Mesendoderm (in vitro differentiated cells): ENCODE results near the gene MSX2.

Source experiments
- DNase-seq: peaks from one replicate; pipeline ENCODE4 v3.0.0; 2013
- H2AK5ac ChIP-seq: 2 replicates; pipeline ENCODE4 v1.6.1; 2013; ENCODE audit warnings: low read length, inconsistent platforms
- H2BK120ac ChIP-seq: 2 replicates; pipeline ENCODE4 v1.6.1; 2013; ENCODE audit warnings: low read depth, mild to moderate bottlenecking, low read length, moderate library complexity, mixed read lengths
- H2BK15ac ChIP-seq: replicated peaks from 2 replicates; pipeline ENCODE4 v1.6.1; 2013; ENCODE audit warnings: low read depth, mild to moderate bottlenecking, moderate library complexity
- H2BK5ac ChIP-seq: 2 replicates; pipeline ENCODE4 v1.6.1; 2013; ENCODE audit warnings: low read length, inconsistent platforms
- H3K18ac ChIP-seq: 2 replicates; pipeline ENCODE4 v1.6.1; 2013; ENCODE audit warnings: mild to moderate bottlenecking, low read length, mixed read lengths
- H3K23ac ChIP-seq: one replicate; pipeline ENCODE4 v1.6.1; 2013; ENCODE audit warnings: low read length
- H3K27ac ChIP-seq: 2 replicates; pipeline ENCODE4 v1.5.1; 2013; ENCODE audit warnings: low read depth, mild to moderate bottlenecking, inconsistent platforms, low read length, moderate library complexity
- H3K27me3 ChIP-seq: 2 replicates; pipeline ENCODE4 v1.6.1; 2013; ENCODE audit warnings: low read length, control low read depth, mild to moderate bottlenecking, inconsistent platforms; ENCODE audit not compliant: insufficient read depth, poor library complexity
- H3K36me3 ChIP-seq: 2 replicates; pipeline ENCODE4 v1.6.1; 2013; ENCODE audit warnings: low read length, inconsistent platforms; ENCODE audit not compliant: control insufficient read depth, insufficient read depth
- H3K4ac ChIP-seq: one replicate; pipeline ENCODE4 v1.6.1; 2013; ENCODE audit warnings: low read depth, mild to moderate bottlenecking, low read length, moderate library complexity
- H3K4me1 ChIP-seq: 2 replicates; pipeline ENCODE4 v1.6.1; 2013; ENCODE audit warnings: low read depth, low read length, inconsistent platforms; ENCODE audit not compliant: control insufficient read depth
- H3K4me2 ChIP-seq: 2 replicates; pipeline ENCODE4 v1.6.1; 2013; ENCODE audit warnings: low read length
- H3K4me3 ChIP-seq: 2 replicates; pipeline ENCODE4 v1.5.1; 2013; ENCODE audit warnings: mild to moderate bottlenecking, low read length
- H3K56ac ChIP-seq: one replicate; pipeline ENCODE4 v1.6.1; 2013; ENCODE audit warnings: low read length
- H3K79me1 ChIP-seq: 2 replicates; pipeline ENCODE4 v1.6.1; 2013; ENCODE audit warnings: low read length, inconsistent platforms
- H3K79me2 ChIP-seq: 2 replicates; pipeline ENCODE4 v1.6.1; 2013; ENCODE audit warnings: mild to moderate bottlenecking, low read length; ENCODE audit not compliant: control insufficient read depth, insufficient read depth
- H3K9ac ChIP-seq: 2 replicates; pipeline ENCODE4 v1.6.1; 2013; ENCODE audit warnings: low read length, inconsistent platforms
- H4K5ac ChIP-seq: one replicate; pipeline ENCODE4 v1.6.1; 2013; ENCODE audit warnings: low read length
- H4K8ac ChIP-seq: one replicate; pipeline ENCODE4 v1.6.1; 2013; ENCODE audit warnings: low read depth, mild to moderate bottlenecking, control low read depth, low read length, moderate library complexity
- WGBS: extraction: QIAGEN DNeasy Blood & Tissue Kit; methylation state at CpG from one replicate; pipeline ENCODE4 v1.1.7; 2013; ENCODE audit warnings: low lambda C conversion rate, missing lambda C conversion rate; ENCODE audit not compliant: insufficient coverage; ENCODE audit errors: extremely low coverage; 5-methylcytosine and 5-hydroxymethylcytosine counted together

Gene MSX2

DNA sequence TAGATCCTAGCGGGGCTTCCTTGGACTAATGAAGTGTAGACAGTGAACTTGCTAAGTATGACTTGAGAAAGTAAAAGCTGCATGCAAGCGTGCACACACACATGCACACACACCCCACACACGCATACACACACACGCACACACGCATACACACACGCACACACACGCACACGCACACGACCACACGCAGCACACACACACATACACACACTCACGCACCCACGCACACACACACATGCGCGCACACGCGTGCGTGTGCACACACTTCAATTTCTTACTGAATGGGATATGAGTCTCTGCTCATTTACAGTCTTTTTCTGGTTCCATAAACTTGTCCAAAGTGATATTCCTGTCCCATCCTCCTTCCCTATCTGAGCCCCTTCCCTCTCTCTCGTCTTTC, 41.2 kb downstream of the MSX2 start:
- Histone ChIP-seq H3K79me2 (no peaks in the 10 kb centered on the region), H3K27ac (no peak overlapping the region), H3K79me1 (no peaks in the 10 kb centered on the region), H2BK120ac (no peak overlapping the region), H3K23ac (no peak overlapping the region), H3K18ac (no peak overlapping the region), H3K4ac (no peak overlapping the region), H3K4me3 (no peak overlapping the region), H2BK15ac (no peak overlapping the region), H4K5ac (no peak overlapping the region), H3K4me2 (no peak overlapping the region), H3K36me3 (no peaks in the 10 kb centered on the region), H4K8ac (no peak overlapping the region), H3K27me3 (no peaks in the 10 kb centered on the region), H3K56ac (no peak overlapping the region), H3K9ac (no peak overlapping the region), H2AK5ac (no peak overlapping the region), H2BK5ac (no peak overlapping the region), H3K4me1 (no peaks in the 10 kb centered on the region)
- DNase-seq, result no peak
- no CpG with 5 or more reads among the region's 18 CpGs for WGBS

DNA sequence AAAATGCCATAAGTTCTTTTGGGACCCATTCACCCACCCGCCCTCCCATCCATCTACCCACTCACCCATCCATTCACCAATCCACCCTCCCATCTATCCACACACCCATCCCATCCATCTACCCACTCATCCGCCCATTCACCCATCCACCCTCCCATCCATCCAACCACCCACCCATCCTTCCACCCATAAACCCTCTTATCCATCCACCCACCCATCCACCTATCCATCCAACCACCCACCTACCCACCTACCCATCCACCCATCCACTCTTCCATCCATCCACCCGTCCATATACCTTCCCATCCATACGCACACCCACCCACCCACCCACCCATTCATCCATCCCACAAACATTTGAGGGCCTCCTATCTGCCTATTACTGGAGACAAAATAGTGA, 43.3 kb downstream of the MSX2 start:
- Histone ChIP-seq H3K27me3 (no peaks in the 10 kb centered on the region), H2BK5ac (no peak overlapping the region), H3K4me2 (no peak overlapping the region), H3K9ac (no peak overlapping the region), H2AK5ac (no peak overlapping the region), H3K27ac (no peak overlapping the region), H3K79me1 (no peaks in the 10 kb centered on the region), H3K36me3 (no peaks in the 10 kb centered on the region), H3K4me1 (no peaks in the 10 kb centered on the region), H3K4me3 (no peak overlapping the region), H2BK15ac (no peak overlapping the region), H3K4ac (no peak overlapping the region), H3K18ac (no peak overlapping the region), H3K23ac (no peak overlapping the region), H3K56ac (no peak overlapping the region), H4K8ac (no peak overlapping the region), H2BK120ac (no peak overlapping the region), H4K5ac (no peak overlapping the region), H3K79me2 (no peaks in the 10 kb centered on the region)
- WGBS, result 100% methylated on average over 2 of the region's 4 CpGs
- no peak for DNase-seq

DNA sequence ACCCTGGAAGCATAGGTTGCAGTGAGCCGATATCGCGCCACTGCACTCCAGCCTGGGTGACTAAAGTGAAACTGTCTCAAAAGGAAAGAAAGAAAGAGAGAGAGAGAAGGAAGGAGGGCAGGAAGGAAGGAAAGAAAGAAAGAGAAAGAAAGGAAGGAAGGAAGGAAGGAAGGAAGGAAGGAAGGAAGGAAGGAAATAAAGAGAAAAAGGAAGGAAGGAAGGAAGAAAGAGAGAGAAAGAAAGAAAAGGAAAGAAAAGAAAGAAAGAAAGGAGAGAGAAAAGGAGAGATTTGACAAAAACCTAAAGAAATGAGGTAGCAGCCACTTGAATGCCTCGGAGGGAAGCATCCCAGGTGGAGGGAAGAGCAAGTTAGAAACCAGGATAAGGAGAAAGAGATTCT, 44.6 kb downstream of the MSX2 start:
- Histone ChIP-seq H2BK120ac (no peak overlapping the region), H2AK5ac (no peak overlapping the region), H4K5ac (no peak overlapping the region), H3K9ac (no peak overlapping the region), H3K27me3 (no peaks in the 10 kb centered on the region), H3K79me1 (no peaks in the 10 kb centered on the region), H4K8ac (no peak overlapping the region), H3K56ac (no peak overlapping the region), H3K4me2 (no peak overlapping the region), H3K36me3 (no peaks in the 10 kb centered on the region), H3K4ac (no peak overlapping the region), H3K23ac (no peak overlapping the region), H3K18ac (no peak overlapping the region), H2BK5ac (no peak overlapping the region), H3K79me2 (no peaks in the 10 kb centered on the region), H3K27ac (no peak overlapping the region), H3K4me3 (no peak overlapping the region), H3K4me1 (no peaks in the 10 kb centered on the region), H2BK15ac (no peak overlapping the region)
- WGBS, result no CpG with 5 or more reads among the region's 4 CpGs
- no peak for DNase-seq

DNA sequence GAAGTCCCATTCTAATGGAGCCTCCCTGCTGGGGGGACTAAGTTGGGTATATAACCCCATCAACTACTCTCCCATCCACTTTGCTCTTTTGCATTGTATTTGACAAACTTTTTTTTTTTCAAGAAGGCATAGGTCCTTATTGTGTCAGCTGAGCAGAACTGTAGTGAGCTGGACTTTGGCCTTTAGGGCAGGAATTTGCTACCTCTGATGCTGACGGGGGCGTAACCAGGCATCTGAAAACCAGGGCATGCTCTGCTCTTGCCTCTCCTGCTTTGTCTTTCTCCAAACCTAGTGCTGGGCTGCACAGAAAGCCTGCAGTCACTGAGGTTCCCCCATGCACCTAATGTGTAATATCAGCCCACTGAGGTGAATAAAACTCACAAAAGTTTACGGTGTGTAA, 49.0 kb downstream of the MSX2 start:
- no peaks in the 10 kb centered on the region for H3K79me1 ChIP-seq
- no peaks in the 10 kb centered on the region for H3K79me2 ChIP-seq
- H3K27me3 ChIP-seq, result no peaks in the 10 kb centered on the region
- no peak overlapping the region for H2BK15ac ChIP-seq
- H4K5ac ChIP-seq, result no peak overlapping the region
- H3K18ac ChIP-seq, result no peak overlapping the region
- H4K8ac ChIP-seq, result no peak overlapping the region
- H3K27ac ChIP-seq, result no peak overlapping the region
- no peak overlapping the region for H3K4me3 ChIP-seq
- no peaks in the 10 kb centered on the region for H3K4me1 ChIP-seq
- H3K56ac ChIP-seq, result no peak overlapping the region
- H3K4ac ChIP-seq, result no peak overlapping the region
- no peak overlapping the region for H2AK5ac ChIP-seq
- H2BK120ac ChIP-seq, result no peak overlapping the region
- H3K4me2 ChIP-seq, result no peak overlapping the region
- H3K23ac ChIP-seq, result no peak overlapping the region
- no CpG with 5 or more reads among the region's 3 CpGs for WGBS
- no peaks in the 10 kb centered on the region for H3K36me3 ChIP-seq
- no peak for DNase-seq
- no peak overlapping the region for H3K9ac ChIP-seq
- H2BK5ac ChIP-seq, result no peak overlapping the region

DNA sequence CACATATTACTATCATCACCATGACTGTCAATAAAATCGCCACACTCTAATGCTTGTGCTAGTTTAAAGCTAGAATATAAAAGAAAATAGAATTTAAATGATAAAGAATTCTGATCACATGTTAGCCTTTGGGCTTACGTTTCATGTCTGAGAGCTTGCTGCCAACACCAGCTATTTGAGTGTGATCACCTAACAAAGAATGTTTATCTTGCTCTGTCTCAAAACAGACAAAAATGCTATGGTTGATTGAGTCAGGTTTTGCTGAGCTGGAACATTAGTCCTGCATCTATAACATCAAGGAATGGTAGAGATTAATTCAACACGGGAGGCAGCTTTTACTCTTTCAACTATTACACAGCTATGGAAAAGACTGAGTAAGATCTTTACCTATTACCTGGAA, 50.7 kb downstream of the MSX2 start:
- H3K79me2 ChIP-seq, result no peaks in the 10 kb centered on the region
- no peak overlapping the region for H4K8ac ChIP-seq
- no peaks in the 10 kb centered on the region for H3K36me3 ChIP-seq
- H3K4ac ChIP-seq, result no peak overlapping the region
- no peak overlapping the region for H3K4me3 ChIP-seq
- no peak overlapping the region for H3K23ac ChIP-seq
- no peak overlapping the region for H3K27ac ChIP-seq
- no peak overlapping the region for H3K9ac ChIP-seq
- H3K27me3 ChIP-seq, result no peaks in the 10 kb centered on the region
- no peak overlapping the region for H3K56ac ChIP-seq
- H3K79me1 ChIP-seq, result no peaks in the 10 kb centered on the region
- H3K4me1 ChIP-seq, result no peaks in the 10 kb centered on the region
- H2AK5ac ChIP-seq, result no peak overlapping the region
- no peak overlapping the region for H2BK15ac ChIP-seq
- no peak overlapping the region for H2BK120ac ChIP-seq
- no CpG with 5 or more reads among the region's 3 CpGs for WGBS
- no peak overlapping the region for H4K5ac ChIP-seq
- H2BK5ac ChIP-seq, result no peak overlapping the region
- no peak overlapping the region for H3K4me2 ChIP-seq
- no peak overlapping the region for H3K18ac ChIP-seq
- no peak for DNase-seq

DNA sequence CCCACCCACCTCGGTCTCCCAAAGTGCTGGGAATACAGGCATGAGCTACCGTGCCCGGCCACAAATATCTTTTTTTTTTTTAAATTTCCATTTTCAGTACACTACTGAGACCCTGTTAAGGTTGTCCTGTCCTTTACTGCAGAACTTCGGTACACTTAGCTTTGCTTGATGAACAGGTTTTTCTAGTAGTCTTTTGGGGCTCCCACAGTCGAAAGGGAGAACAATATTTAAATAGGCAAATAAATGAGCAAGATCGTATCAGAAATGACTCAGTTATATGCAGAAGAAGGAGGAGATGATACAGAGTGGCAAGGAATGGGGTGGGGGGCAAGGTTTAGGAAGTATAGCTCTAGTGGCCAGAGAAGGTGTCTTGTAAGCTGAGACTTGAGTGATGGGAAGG, 52.7 kb downstream of the MSX2 start:
- Histone ChIP-seq H3K4me3 (no peak overlapping the region), H2BK120ac (no peak overlapping the region), H3K23ac (no peak overlapping the region), H4K5ac (no peak overlapping the region), H3K4ac (no peak overlapping the region), H3K27me3 (no peaks in the 10 kb centered on the region), H3K4me2 (no peak overlapping the region), H3K4me1 (no peaks in the 10 kb centered on the region), H3K79me1 (no peaks in the 10 kb centered on the region), H3K79me2 (no peaks in the 10 kb centered on the region), H2BK15ac (no peak overlapping the region), H3K18ac (no peak overlapping the region), H3K36me3 (no peaks in the 10 kb centered on the region), H2AK5ac (no peak overlapping the region), H3K27ac (no peak overlapping the region), H3K9ac (no peak overlapping the region), H4K8ac (no peak overlapping the region), H3K56ac (no peak overlapping the region), H2BK5ac (no peak overlapping the region)
- no peak for DNase-seq
- no CpG with 5 or more reads among the region's 6 CpGs for WGBS
